HG03280 (cell line): ENCODE measurements around the gene GRK5.

ENCODE experiments used
- ATAC-seq: cut with Tn5 transposase; IDR thresholded peaks from one replicate; pipeline ENCODE4 v1.9.1; 2021; ENCODE audit warnings: mild to moderate bottlenecking, moderate library complexity; ENCODE audit not compliant: unreplicated experiment

GRK5 gene

DNA sequence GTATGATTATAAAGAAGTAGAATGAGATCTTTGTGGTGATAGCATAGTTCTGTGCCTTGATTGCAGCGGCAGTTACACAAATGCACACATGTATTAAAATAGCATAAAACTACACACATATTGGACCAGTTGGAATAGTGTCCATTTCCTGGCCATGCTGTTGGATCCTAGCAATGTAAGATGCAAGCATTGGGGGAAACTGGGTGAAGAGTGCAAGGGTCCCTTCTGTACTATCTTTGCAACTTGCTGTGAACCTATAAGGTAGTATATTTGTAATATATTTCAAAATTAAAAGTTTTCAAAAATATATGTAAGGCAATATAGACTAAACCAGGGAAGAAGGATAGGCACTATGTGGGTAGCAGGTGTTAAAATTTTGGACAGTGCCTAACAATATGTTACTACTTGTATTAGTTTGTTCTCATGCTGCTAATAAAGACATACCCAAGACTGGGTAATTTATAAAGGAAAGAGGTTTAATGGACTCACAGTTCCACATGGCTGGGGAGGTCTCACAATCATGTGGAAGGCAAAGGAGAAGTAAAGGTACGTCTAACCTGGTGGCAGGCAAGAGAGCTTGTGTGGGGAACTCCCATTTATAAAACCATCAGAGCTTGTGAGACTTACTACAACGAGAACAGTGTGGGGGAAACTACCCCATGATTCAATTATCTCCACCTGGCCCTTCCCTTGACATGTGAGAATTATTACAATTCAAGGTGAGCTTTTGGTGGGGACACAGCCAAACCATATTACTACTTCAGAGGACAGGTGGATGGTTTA lies 263.7 kb downstream of the GRK5 start:
- ATAC-seq: no peak

- no peak for ATAC-seq
These were observed 266.4 kb downstream of the GRK5 start for GRCh38 chr10:119473771-119474170.

DNA sequence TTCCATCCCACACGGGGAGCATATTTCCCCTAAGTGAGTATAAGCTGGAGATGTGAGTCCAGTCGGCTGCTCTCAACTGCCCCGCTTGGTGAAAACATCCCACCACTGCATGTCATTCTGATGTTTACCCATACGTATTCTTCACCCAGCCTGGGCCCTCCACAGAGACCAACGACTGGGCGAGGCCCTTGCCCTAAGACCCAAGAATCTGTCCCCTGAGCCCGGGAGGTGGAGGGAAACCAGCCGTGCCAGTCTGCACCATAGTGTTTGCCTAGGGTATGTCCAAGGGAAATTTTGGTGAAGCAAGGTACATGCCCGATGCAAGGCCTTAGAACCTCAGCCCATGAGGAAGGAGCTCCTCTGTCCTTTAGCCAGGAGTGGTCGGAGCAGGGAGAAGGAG lies 267.2 kb downstream of the GRK5 start:
- ATAC-seq: no peak

GRCh38 chr10:119477444-119477843 lies 270.1 kb downstream of the GRK5 start:
- peak; percentile 56 for ATAC-seq

GRCh38 chr10:119478111-119478802 lies 270.9 kb downstream of the GRK5 start:
- peak; percentile 76 for ATAC-seq

DNA sequence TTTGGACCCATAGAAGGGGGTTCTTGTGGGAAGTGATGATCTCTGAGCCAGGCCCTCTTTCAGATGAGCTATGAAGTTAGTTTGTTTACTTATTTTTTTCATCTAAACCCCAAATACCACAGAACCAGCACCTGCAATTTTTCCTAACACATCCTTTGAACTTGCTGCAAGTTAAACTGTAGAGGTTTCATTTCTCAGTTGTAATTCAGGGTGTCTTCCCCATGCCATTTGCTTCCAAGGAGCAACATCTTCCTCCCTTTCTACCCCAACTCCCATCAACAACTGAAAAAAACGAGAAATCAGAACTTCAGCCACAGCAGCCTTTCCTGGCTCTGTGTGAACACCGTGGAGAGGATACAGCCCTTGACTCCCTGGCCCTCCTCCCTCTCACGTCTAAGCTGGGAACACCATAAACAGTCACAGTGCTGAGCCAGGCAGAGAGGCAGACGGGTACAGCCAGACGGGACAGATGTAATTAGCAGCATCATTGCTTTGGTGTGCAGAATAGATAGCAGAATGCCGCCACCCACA lies 271.5 kb downstream of the GRK5 start:
- no peak for ATAC-seq

- ATAC-seq: no peak
These were observed 272.2 kb downstream of the GRK5 start for GRCh38 chr10:119479532-119479931.

- no peak for ATAC-seq
These were observed 273.3 kb downstream of the GRK5 start for GRCh38 chr10:119480667-119481066.

DNA sequence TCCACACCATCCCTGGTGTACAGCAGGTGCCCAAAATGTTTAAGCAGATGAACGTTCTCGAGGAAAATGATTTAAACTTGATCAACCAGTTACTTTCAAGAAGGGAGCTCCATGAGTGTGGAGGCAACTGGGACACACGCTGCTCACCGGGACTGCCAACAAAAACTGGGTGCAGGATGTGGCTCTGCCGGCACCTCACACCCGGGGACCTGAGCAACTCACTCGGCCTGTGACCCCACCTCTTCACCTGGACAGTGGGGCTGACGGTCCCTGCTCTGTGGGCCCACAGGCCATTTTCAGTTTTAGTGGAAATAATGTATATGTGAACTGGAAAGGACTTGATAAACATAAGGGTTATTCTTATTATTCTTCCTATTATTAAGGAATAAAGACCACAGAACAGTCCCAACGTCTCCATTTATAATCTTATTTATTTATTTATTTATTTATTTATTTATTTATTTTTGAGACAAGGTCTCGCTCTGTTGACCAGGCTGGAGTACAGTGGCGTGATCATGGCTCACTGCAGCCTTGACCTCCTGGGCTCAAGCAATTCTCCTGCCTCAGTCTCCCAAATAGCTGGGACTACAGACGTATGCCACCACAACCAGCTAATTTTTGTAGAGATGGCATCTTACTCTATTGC lies 274.5 kb downstream of the GRK5 start:
- ATAC-seq: no peak

DNA sequence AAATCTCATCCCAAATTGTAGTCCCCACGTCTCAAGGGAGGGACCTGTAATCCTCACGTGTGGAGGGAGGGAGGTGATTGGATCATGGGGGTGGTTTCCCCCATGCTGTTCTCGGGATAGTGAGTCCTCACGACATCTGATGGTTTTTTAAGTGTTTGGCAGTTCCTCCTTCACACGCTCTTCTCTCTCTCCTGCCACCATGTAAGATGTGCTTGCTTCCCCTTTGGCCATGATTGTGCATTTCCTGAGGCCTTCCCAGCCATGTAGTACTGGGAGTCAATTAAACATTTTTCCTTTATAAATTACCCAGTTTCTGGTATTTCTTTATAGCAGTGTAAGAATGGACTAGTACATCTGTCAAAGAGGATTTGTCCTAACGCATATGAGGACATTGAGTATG lies 275.6 kb downstream of the GRK5 start:
- ATAC-seq: no peak

- no peak for ATAC-seq
These were observed 276.5 kb downstream of the GRK5 start for GRCh38 chr10:119483839-119484238.

GRCh38 chr10:119488675-119489074 lies 281.3 kb downstream of the GRK5 start:
- no peak for ATAC-seq

- ATAC-seq: no peak
These were observed 282.6 kb downstream of the GRK5 start for GRCh38 chr10:119489991-119490326.

DNA sequence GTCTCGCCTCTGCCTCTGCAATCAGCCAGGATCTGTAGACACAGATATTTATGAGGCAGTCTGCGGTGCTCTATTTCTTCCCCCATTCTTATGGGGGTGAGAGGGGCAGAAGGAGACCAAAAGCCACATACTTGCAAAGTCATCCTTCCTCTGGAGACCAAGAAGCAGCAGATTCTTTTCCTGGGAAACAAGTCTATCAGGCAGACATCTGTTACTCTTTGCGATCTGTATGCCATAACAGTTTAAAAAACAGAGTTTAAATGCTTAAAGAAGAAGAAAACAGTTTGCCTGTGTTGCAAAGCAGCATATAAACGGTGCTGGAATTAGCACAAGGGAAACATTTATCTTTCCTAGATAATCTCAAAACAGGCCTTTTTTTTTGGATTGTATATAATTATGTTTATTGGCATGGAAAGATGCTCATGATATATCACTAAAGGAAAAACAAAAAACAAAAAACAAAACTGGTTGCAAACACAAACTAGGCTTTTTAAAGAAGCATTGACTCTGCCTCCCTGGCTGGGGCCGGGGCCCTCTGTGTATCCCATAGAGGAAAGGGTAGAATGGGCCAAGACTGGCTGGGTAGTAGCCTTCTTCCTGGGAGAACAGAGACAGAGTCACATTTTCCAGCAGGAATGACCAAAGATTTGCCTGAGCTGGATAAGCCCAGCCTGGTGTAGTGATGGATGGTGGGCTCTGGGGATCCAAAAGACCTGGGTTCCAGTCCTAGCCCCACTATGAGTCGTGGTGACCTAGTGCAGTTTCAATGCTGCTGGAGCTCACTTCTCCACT lies 284.8 kb downstream of the GRK5 start:
- no peak for ATAC-seq

DNA sequence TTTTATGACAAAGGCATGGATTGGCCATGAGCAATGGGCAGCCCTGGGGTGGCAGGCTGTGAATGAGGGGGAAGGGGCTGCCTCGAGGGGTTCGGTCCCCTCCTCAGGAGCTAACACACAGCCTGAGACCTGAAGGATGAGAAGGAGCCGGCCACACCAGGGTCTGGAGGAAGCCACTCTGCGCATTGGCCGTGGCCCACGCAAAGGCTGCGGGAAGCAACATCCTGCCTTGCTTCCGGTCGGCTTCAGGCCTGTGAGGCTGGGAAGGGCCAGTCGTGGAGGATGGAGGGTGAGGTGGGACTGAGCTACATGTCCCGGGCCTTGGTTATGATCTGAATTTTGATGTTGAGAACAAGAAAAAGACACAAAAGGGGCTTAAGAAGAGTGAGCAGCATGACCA lies 285.8 kb downstream of the GRK5 start:
- ATAC-seq: no peak

- ATAC-seq: no peak
These were observed 287.1 kb downstream of the GRK5 start for GRCh38 chr10:119494236-119495020.

GRCh38 chr10:119495021-119495505 lies 287.7 kb downstream of the GRK5 start:
- ATAC-seq: no peak

GRCh38 chr10:119495545-119495944 lies 288.2 kb downstream of the GRK5 start:
- no peak for ATAC-seq

DNA sequence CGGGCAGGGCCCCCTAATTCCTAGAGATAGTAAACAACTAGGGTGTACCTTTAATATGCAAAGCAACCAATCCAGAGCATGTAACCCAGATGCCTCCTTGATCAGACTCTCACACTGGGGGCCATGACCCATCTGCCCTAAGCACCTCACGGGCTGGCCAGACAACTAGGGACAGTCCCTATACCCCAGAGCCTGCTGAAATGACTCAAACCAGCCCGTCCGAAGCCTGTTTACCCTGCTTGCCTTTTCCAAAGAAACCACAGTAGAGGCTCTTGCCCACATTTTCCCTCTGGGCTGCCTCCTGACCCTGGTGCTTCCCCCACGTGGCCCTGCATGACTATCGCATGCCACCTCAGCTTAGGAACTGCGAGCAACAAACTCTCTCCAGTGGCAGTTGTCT lies 288.9 kb downstream of the GRK5 start:
- peak; percentile 89 for ATAC-seq

DNA sequence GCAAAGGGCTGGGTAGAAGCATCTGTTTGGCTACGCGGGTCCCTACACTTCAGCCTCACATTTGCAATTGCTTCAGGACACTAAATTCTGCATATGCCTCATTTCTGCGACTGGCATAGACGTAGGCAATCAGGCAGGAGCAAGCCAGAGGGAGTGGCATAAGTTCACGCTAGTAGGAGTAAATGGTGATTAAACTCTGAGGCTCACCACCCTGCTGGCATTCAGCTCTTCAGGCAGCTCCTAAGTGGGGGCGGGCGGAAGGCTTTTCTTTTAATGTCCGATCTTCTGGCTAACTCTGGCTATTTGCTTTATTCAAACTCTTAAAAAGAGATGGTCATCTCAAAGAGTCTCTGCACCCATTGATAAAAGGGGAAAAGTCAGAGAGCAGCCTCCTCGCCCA lies 289.9 kb downstream of the GRK5 start:
- no peak for ATAC-seq
